H7 (cell line): ENCODE results near the gene EIF3M. TPM values are rescaled to one million over a fixed set of nuclear protein-coding genes. Genes with fewer than 3 reads are reported as not detected.

Experiments used
- DNase-seq: peaks from one replicate; pipeline ENCODE4 v3.0.0; 2012
- H3K27me3 ChIP-seq: 2 replicates; pipeline ENCODE4 v1.6.0; 2011; ENCODE audit warnings: mild to moderate bottlenecking, low read length; ENCODE audit not compliant: control insufficient read depth, insufficient read depth
- H3K36me3 ChIP-seq: replicated peaks from 2 replicates; pipeline ENCODE4 v1.5.1; 2011; ENCODE audit warnings: low read length; ENCODE audit not compliant: control insufficient read depth, insufficient read depth
- H3K4me3 ChIP-seq: 2 replicates; pipeline ENCODE4 v1.5.1; 2011; ENCODE audit warnings: low read depth, mild to moderate bottlenecking, control low read depth, low read length, moderate library complexity; ENCODE audit not compliant: insufficient read depth
- total RNA-seq: library from RNA; depleted of rRNA; stranded (reverse); fragments of >200 nt; shearing (Covaris generic); gene quantifications from 2 replicates; pipeline ENCODE4 v1.2.3, GENCODE V29; 2014; rRNA removed

The EIF3M gene
- total RNA-seq, 1 experiment from 2014 or later, result 651 TPM

DNA sequence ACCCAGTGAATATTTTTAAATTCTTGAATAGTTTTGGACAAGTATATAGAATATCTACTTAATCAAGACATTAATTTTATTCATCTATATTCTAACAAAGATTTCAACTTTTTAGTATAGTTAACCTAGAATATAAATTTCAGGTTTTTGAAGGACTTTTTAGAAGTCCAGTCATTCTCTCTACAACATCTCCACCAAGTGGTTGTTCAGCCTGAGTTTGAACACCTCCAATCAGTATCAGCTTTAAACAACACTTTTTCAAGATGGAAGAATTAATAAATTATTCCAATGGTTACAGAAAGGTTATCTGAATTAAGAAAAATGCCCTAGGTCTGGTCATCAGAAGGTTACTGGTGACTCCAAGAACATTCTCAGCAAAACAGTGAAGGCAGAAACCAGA, 31.8 kb downstream of the EIF3M start:
- no peaks in the 10 kb centered on the region for H3K36me3 ChIP-seq
- H3K4me3 ChIP-seq, result no peak overlapping the region
- no peaks in the 10 kb centered on the region for H3K27me3 ChIP-seq
- DNase-seq, result no peak

DNA sequence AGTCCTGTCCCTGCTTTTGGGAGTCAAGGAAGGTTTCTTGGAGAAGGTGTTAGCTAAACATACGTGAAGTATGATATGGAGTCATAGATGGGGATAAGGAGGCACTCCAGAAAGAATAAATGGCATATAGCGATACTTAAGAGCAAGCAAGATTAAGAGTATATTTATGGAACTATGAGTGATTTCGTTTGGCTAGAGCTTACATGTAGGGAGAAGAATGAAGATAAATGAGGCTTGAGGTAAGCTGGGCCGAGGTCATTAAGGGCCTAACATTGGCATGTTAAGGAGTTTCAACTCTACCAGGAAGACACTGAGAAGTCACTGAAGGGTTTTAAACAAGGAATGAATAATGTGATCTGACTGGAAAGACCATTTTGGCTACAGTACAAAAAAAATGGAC, 33.3 kb downstream of the EIF3M start:
- no peaks in the 10 kb centered on the region for H3K36me3 ChIP-seq

DNA sequence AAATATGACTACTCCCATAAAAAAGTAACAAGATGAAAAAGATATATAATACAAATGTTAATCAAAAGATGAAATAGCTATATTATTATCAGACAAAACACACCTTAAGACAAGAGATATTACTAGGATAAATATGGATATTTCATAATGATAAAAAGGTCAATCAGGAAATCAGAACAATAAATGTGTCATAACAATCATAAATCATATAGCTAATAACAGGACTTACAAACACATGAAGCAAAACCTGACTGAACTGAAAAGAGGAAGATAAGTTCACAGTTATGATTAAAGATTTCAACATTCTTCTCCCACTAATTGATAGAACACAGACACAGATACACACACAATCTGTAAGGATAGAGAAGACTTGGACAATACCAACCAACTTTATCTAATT, 47.2 kb downstream of the EIF3M start:
- no peaks in the 10 kb centered on the region for H3K36me3 ChIP-seq
- DNase-seq, result no peak
- no peak overlapping the region for H3K4me3 ChIP-seq
- H3K27me3 ChIP-seq, result no peaks in the 10 kb centered on the region

More for the DNA sequence above, 33.3 kb downstream of the EIF3M start:
- DNase-seq, result no peak
- Histone ChIP-seq H3K27me3 (no peaks in the 10 kb centered on the region), H3K4me3 (no peak overlapping the region)

DNA sequence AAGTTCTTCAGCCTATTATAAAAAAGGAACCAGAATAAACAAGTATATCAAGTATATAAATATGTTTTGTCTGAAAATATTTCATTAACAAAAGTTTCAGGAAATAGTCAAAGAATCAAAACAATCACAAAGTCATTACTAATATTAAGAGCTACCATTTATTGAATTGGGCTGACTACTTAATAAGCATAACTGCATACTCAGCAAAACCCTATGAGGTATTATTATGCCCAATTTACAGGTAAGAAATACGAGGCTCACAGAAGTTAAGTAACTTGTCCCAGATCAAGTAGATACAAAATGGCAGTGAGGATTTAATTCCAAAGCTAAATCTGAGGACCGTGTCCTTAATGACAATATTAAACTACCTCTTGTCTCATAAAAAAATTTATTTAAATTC, 52.2 kb downstream of the EIF3M start:
- H3K27me3 ChIP-seq, result no peaks in the 10 kb centered on the region
- no peak overlapping the region for H3K4me3 ChIP-seq
- no peak for DNase-seq
- H3K36me3 ChIP-seq, result no peaks in the 10 kb centered on the region

DNA sequence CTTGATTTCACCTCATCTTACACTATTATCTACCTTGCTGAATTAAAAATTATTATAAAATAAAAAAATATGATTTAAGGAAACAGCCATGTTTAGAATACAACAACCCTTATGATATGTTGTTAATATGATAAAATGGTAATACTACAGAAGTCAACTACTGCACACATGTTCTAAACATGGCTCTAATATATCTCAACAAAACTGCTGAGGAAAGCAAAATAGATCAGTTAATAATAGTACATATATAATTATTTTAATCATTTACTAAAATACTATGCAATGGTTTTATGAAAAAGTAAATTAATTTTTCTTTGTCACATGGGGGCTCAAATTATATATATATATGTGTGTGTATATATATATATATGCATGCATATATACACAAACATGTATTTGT, 57.7 kb downstream of the EIF3M start:
- H3K36me3 ChIP-seq, result no peaks in the 10 kb centered on the region
- no peaks in the 10 kb centered on the region for H3K27me3 ChIP-seq
- H3K4me3 ChIP-seq, result no peak overlapping the region
- no peak for DNase-seq

DNA sequence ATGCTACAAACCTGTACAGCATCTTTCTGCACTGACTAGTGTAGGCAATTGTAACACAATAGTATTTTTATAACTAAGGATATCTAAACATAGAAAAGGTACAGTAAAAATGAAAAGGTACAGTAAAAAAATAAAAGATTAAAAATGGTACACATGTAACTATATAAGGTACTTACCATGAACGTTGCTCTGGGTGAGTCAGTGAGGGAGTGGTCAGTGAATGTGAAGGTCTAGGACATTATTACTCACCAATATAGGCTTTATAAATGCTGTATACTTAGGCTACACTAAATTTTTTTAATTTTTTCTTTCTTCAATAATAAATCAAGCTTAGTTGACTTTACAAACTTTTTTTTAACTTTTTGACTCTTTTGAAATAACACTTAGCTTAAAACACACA, 59.9 kb downstream of the EIF3M start:
- Histone ChIP-seq H3K4me3 (no peak overlapping the region), H3K36me3 (no peaks in the 10 kb centered on the region), H3K27me3 (no peaks in the 10 kb centered on the region)
- no peak for DNase-seq

Other genes starting within 250 kb of the EIF3M start
- gene WT1, start 148.3 kb upstream of the EIF3M start, total RNA-seq, result 0.10 TPM in 1 of 2 replicates, not detected in the other
- 0.04 TPM in 1 of 2 replicates, not detected in the other for gene CCDC73, start 210.8 kb downstream of the EIF3M start, total RNA-seq
- gene PRRG4, start 246.1 kb downstream of the EIF3M start, total RNA-seq, result 0.35 and 0.44 TPM in 2 replicates